Kidney (tissue), 14 donors: Measurements from ENCODE around the gene DTX2. TPM values are rescaled to one million over a fixed set of nuclear protein-coding genes. Genes with fewer than 3 reads are reported as not detected.

Experiments
- DNase-seq, 5 donors: peaks; one replicate each; pipeline ENCODE4 v3.0.0-alpha.2; 2013 to 2020
- FAIRE-seq: peaks from 2 replicates; lab custom pipeline; 2012; peaks lifted over from hg19 to GRCh38; lab: Jason Lieb, UNC
- H3K27ac ChIP-seq, 2 donors: one replicate each; pipeline ENCODE4 v1.7.0; 2013; ENCODE audit warnings: low read depth in 2 of 2, low read length in 2 of 2, inconsistent platforms in 1 of 2
- H3K27me3 ChIP-seq: one replicate; pipeline ENCODE4 v1.7.1; 2013; ENCODE audit warnings: low read length, inconsistent platforms; ENCODE audit not compliant: control insufficient read depth, insufficient read depth
- H3K36me3 ChIP-seq, 3 donors: one replicate each; pipeline versions ENCODE4 v1.7.0 to v1.7.1; 2013; ENCODE audit warnings: low read length in 3 of 3, control low read depth in 1 of 3, inconsistent platforms in 1 of 3; ENCODE audit not compliant: insufficient read depth in 3 of 3, control insufficient read depth in 2 of 3
- H3K4me1 ChIP-seq, 3 donors: one replicate each; pipeline versions ENCODE4 v1.7.0 to v1.7.1; 2013; ENCODE audit warnings: low read length in 3 of 3, inconsistent platforms in 1 of 3, low read depth in 1 of 3; ENCODE audit not compliant: control insufficient read depth in 2 of 3, insufficient read depth in 2 of 3
- H3K4me3 ChIP-seq, 3 donors: one replicate each; pipeline versions ENCODE4 v1.7.0 to v1.8.1; 2013; ENCODE audit warnings: low read length in 3 of 3, control low read depth in 1 of 3, inconsistent platforms in 1 of 3
- H3K9ac ChIP-seq, 3 donors: one replicate each; pipeline versions ENCODE4 v1.7.0 to v1.7.1; 2013; ENCODE audit warnings: low read length in 3 of 3, control low read depth in 1 of 3, inconsistent platforms in 1 of 3
- H3K9me3 ChIP-seq, 3 donors: one replicate each; pipeline versions ENCODE4 v1.7.0 to v1.7.1; 2013; ENCODE audit warnings: low read length in 3 of 3, control low read depth in 1 of 3, inconsistent platforms in 1 of 3; ENCODE audit not compliant: control insufficient read depth in 2 of 3, insufficient read depth in 1 of 3
- CTCF ChIP-seq: IDR thresholded peaks from 3 replicates; pipeline ENCODE4 v1.5.1; 2012; ENCODE audit warnings: mild to moderate bottlenecking, moderate library complexity, borderline replicate concordance; ENCODE audit not compliant: insufficient read depth; ENCODE audit errors: extremely low read depth
- intact Hi-C: fragments of 100-400 bp; cut with DNase I; formaldehyde crosslinking; loops from one replicate; pipeline ENCODE4 v1.11.1; 2022
- polyA plus RNA-seq: library from polyadenylated mRNA; stranded (reverse); fragments of 350-450 nt; fragmentation: Illumina TruSeq; extraction: RNeasy Lipid Tissue Mini Kit (QIAGEN cat#74804); gene quantifications from one replicate; pipeline ENCODE4 v1.2.3, GENCODE V29; 2014; ENCODE audit warnings: low read depth, low replicate concordance; ENCODE audit not compliant: insufficient read depth
- total RNA-seq: library from RNA; stranded (reverse); fragmentation: NEBNext Ultra II Directional; extraction: Animal tissue kit (Norgen Biotek cat#: 25700); gene quantifications from one replicate; pipeline ENCODE4 v1.2.1, GENCODE V29; 2021
- donor health status: control.
- donor health status: control.
- donor health status: control.
- donor health status: control.
- donor health status: control.
- donor health status: DM: yes; HTN: yes; CAD: no.
- donor health status: Normal renal cell carcinoma (clear cell type).

DTX2 gene
- total and polyA plus RNA-seq, 2 donors from 2014 or later: 8.1 to 21.6 TPM

- no peak overlapping the region for H3K9ac ChIP-seq
- H3K27me3 ChIP-seq: no peaks in the 10 kb centered on the region
- H3K4me1 ChIP-seq: peaks cover 0 to 2% (median 2%) of the 10 kb centered on the region in 3 donors
- H3K27ac ChIP-seq: no peak overlapping the region
- no peaks in the 10 kb centered on the region for H3K9me3 ChIP-seq
- FAIRE-seq (no peak), DNase-seq (peak in 1 of 5 donors; percentile 30)
- no peak for TF ChIP-seq CTCF
- intact Hi-C loops: no loop called here
- H3K4me3 ChIP-seq: no peak overlapping the region
- H3K36me3 ChIP-seq: no peaks in the 10 kb centered on the region
Measured at GRCh38 chr7:76426246-76426645, 35.3 kb upstream of the DTX2 start.

DNA sequence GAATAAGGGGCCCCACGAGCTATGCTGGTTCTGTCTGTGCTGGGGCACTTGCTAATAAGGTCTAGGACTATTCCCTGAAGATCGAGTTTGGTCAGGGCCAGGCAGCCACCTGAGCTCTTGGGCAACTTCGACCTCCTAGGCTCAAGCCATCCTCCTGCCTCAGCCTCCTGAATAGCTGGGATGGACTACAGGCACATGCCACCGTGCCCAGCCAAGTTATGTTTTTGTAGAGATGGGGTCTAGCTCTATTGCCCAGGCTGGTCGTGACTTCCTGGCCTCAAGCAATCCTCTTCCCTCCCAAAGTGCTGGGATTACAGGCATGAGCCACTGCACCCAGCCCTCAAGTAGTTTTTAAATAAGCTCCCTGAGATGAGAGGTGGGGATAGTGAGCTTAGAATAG is 33.9 kb upstream of the DTX2 start:
- Histone ChIP-seq H3K4me3 (no peak overlapping the region), H3K27ac (no peak overlapping the region), H3K9me3 (no peaks in the 10 kb centered on the region), H3K9ac (no peak overlapping the region), H3K27me3 (no peaks in the 10 kb centered on the region), H3K4me1 (peaks cover 0 to 2% (median 2%) of the 10 kb centered on the region in 3 donors), H3K36me3 (no peaks in the 10 kb centered on the region)
- DNase-seq: peak in 1 of 5 donors; percentile 32
- no peak for TF ChIP-seq CTCF
- no peak for FAIRE-seq
- intact Hi-C loops: no loop called here

DNA sequence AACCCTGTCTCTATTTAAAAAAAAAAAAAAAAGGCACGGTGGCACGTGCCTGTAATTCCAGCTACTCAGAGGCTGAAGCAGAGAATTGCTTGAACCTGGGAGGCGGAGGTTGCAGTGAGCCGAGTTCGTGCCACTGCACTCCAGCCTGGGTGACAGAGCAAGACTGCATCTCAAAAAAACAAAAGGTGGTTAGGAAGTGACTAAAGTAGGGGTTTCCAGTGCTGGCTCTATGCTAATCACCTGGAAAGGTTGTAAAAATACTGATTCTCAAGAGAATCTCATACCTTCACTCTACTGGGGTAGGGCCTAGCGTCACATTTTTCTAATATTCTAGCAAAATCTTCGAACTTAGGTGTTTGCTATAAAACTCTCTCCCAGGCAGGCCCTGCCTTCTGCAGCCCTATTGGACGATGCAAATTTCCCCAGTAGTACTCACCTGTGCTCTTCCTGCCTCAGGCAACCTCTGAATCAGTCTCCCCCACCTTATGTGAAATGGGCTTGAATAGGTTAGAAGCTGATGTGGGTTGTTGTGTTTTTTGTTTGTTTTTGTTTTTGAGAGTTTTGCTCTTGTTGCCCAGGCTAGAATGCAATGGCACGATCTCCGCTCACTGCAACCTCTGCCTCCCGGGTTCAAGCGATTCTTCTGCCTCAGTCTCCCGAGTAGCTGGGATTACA is 33.2 kb upstream of the DTX2 start:
- Histone ChIP-seq H3K36me3 (no peaks in the 10 kb centered on the region), H3K4me3 (no peak overlapping the region), H3K4me1 (peaks cover 0 to 1% (median under 1%) of the 10 kb centered on the region in 3 donors), H3K9ac (no peak overlapping the region), H3K9me3 (no peaks in the 10 kb centered on the region), H3K27me3 (no peaks in the 10 kb centered on the region), H3K27ac (no peak overlapping the region)
- no peak for FAIRE-seq
- no peak for TF ChIP-seq CTCF
- DNase-seq: no peak
- intact Hi-C loops: no loop called here
